ENCODE results near the gene NRARP. TPM values are rescaled to one million over a fixed set of nuclear protein-coding genes. Genes with fewer than 3 reads are reported as not detected.

The NRARP gene
- total RNA-seq, 1 experiment from 2014 or later: 16.9 TPM

DNA sequence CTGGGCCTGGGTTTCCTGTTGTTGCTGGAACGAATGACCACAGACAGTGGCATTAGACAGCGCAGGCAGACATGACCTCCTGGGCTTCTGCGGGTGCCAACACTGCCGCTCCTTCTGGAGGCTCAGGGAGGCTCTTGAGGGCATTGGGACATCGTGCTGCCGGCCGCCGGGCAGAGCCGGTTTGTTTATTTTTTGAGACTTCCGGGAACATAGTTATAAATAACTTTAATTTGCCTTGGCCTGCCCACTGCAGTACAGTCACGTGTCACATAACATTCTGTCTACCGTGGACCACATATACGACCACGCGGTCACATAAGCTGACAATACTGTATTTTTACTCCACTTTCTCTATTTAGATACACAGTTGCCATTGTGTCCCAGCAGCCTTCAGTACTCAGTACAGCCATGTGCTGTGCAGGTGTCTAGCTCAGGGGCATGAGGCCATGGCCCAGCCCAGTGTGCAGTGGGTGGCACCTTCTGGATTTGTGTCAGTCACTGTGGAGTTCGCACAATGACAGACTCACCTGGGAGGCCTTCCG is 32.8 kb downstream of the NRARP start:
- H3K27me3 ChIP-seq (ENCODE audit: control insufficient read depth, insufficient read depth, low read length): no peaks in the 10 kb centered on the region
- ATAC-seq (no peak), DNase-seq (ENCODE audit: low read depth, low spot score) (no peak)
- ChIA-PET CTCF (no interaction called here), POLR2A (interaction anchor here (0.7 kb wide), 1 partner anchor 42 kb away, joined by 3 read pairs; no protein-coding TSS in a partner anchor)
- TF ChIP-seq, protein P1, sequence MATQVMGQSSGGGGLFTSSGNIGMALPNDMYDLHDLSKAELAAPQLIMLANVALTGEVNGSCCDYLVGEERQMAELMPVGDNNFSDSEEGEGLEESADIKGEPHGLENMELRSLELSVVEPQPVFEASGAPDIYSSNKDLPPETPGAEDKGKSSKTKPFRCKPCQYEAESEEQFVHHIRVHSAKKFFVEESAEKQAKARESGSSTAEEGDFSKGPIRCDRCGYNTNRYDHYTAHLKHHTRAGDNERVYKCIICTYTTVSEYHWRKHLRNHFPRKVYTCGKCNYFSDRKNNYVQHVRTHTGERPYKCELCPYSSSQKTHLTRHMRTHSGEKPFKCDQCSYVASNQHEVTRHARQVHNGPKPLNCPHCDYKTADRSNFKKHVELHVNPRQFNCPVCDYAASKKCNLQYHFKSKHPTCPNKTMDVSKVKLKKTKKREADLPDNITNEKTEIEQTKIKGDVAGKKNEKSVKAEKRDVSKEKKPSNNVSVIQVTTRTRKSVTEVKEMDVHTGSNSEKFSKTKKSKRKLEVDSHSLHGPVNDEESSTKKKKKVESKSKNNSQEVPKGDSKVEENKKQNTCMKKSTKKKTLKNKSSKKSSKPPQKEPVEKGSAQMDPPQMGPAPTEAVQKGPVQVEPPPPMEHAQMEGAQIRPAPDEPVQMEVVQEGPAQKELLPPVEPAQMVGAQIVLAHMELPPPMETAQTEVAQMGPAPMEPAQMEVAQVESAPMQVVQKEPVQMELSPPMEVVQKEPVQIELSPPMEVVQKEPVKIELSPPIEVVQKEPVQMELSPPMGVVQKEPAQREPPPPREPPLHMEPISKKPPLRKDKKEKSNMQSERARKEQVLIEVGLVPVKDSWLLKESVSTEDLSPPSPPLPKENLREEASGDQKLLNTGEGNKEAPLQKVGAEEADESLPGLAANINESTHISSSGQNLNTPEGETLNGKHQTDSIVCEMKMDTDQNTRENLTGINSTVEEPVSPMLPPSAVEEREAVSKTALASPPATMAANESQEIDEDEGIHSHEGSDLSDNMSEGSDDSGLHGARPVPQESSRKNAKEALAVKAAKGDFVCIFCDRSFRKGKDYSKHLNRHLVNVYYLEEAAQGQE (IDR thresholded peaks at IDR 0.05; ENCODE audit: insufficient read depth in 1 of 2, low read depth in 2 of 2, low read length in 1 of 2): no peak
- TF ChIP-seq SIN3A (IDR thresholded peaks at IDR 0.05; ENCODE audit: borderline replicate concordance, insufficient read depth, low read depth, low read length) (no peak), POLR2AphosphoS5 (IDR thresholded peaks at IDR 0.05; ENCODE audit: low read depth, low read length) (no peak), TCF7L2 (IDR thresholded peaks at IDR 0.05; ENCODE audit: low read depth, low read length) (no peak)
- TF ChIP-seq, protein P2, sequence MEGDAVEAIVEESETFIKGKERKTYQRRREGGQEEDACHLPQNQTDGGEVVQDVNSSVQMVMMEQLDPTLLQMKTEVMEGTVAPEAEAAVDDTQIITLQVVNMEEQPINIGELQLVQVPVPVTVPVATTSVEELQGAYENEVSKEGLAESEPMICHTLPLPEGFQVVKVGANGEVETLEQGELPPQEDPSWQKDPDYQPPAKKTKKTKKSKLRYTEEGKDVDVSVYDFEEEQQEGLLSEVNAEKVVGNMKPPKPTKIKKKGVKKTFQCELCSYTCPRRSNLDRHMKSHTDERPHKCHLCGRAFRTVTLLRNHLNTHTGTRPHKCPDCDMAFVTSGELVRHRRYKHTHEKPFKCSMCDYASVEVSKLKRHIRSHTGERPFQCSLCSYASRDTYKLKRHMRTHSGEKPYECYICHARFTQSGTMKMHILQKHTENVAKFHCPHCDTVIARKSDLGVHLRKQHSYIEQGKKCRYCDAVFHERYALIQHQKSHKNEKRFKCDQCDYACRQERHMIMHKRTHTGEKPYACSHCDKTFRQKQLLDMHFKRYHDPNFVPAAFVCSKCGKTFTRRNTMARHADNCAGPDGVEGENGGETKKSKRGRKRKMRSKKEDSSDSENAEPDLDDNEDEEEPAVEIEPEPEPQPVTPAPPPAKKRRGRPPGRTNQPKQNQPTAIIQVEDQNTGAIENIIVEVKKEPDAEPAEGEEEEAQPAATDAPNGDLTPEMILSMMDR (IDR thresholded peaks at IDR 0.05): no peak
- H3K4me1 ChIP-seq (ENCODE audit: control insufficient read depth, insufficient read depth, low read length): no peaks in the 10 kb centered on the region; the same call in 1 of the 2 replicates
- in situ Hi-C loops (cut with HindIII; ENCODE audit: low pct_unique_long_range_greater_than_20kb, low sequenced_read_pairs) (no loop called here), intact Hi-C loops (cut with micrococcal nuclease; ENCODE audit: unreplicated experiment) (no loop called here)
- no TSS peak for BruUV-seq (replicated peaks)
- no peak overlapping the region for H3K27ac ChIP-seq (ENCODE audit: low read length)
- no peaks in the 10 kb centered on the region; the same call in 1 of the 2 replicates for H3K36me3 ChIP-seq (ENCODE audit: control insufficient read depth, insufficient read depth, low read length)
- H3K4me3 ChIP-seq (ENCODE audit: low read depth in 2 of 2, low read length in 2 of 2): no peak overlapping the region
- H3K9me3 ChIP-seq (ENCODE audit: control insufficient read depth, insufficient read depth, low read depth, low read length): no peaks in the 10 kb centered on the region

DNA sequence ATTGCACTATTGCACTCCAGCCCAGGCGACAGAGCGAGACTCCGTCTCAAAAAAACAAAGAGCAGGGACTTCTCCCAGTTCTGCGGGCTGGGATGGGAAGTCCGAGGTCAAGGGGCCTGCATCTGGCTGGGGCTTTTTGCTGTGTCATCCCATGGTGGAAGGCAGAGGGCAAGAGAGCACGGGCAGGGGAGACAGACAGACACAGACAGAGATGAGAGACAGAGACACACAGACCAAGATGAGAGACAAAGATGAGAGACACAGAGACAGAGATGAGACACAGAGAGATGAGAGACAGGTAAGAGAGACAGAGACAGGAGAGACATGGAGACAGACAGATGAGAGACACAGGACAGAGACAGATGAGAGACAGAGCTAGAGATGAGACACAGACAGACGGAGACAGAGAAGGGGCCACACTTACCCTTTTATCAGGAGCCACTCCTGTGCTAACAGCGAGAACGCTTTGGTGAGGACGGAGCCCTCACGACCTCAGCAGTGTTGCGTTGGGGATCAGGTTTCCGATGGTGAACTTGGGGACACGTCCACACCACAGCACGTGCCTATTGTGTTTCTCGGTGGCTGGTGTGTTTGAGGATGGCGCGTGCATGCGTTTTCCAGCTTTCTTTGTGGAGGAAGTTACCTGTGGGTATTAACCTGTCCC is 33.4 kb downstream of the NRARP start:
- BruUV-seq (replicated peaks): no TSS peak
- POLR2A ChIA-PET: interaction anchor here (0.7 kb wide), 1 partner anchor 41 kb away, joined by 3 read pairs; no protein-coding TSS in a partner anchor
- CTCF ChIA-PET: interaction anchor here (0.6 kb wide), 1 partner anchor 9 kb away, joined by 6 read pairs; no protein-coding TSS in a partner anchor
- ATAC-seq (no peak), DNase-seq (ENCODE audit: low read depth, low spot score) (no peak)
- in situ Hi-C loops (cut with HindIII; ENCODE audit: low pct_unique_long_range_greater_than_20kb, low sequenced_read_pairs): no loop called here
- TF ChIP-seq TCF7L2 (IDR thresholded peaks at IDR 0.05; ENCODE audit: low read depth, low read length): no peak
- TF ChIP-seq, protein P1 (IDR thresholded peaks at IDR 0.05; ENCODE audit: insufficient read depth in 1 of 2, low read depth in 2 of 2, low read length in 1 of 2): no peak
- TF ChIP-seq SIN3A (IDR thresholded peaks at IDR 0.05; ENCODE audit: borderline replicate concordance, insufficient read depth, low read depth, low read length): no peak
- no peak for TF ChIP-seq POLR2AphosphoS5 (IDR thresholded peaks at IDR 0.05; ENCODE audit: low read depth, low read length)
- TF ChIP-seq, protein P2 (IDR thresholded peaks at IDR 0.05): no peak
- no peaks in the 10 kb centered on the region for H3K9me3 ChIP-seq (ENCODE audit: control insufficient read depth, insufficient read depth, low read depth, low read length)
- no peaks in the 10 kb centered on the region for H3K4me1 ChIP-seq (ENCODE audit: control insufficient read depth, insufficient read depth, low read length)
- H3K27ac ChIP-seq (ENCODE audit: low read length): no peak overlapping the region
- intact Hi-C loops (cut with micrococcal nuclease; ENCODE audit: unreplicated experiment): no loop called here
- H3K4me3 ChIP-seq (ENCODE audit: low read depth in 2 of 2, low read length in 2 of 2): no peak overlapping the region
- no peaks in the 10 kb centered on the region for H3K27me3 ChIP-seq (ENCODE audit: control insufficient read depth, insufficient read depth, low read length)
- no peaks in the 10 kb centered on the region; the same call in 1 of the 2 replicates for H3K36me3 ChIP-seq (ENCODE audit: control insufficient read depth, insufficient read depth, low read length)
